ENCODE results near the gene ADAMTSL1.

Gene ADAMTSL1

DNA sequence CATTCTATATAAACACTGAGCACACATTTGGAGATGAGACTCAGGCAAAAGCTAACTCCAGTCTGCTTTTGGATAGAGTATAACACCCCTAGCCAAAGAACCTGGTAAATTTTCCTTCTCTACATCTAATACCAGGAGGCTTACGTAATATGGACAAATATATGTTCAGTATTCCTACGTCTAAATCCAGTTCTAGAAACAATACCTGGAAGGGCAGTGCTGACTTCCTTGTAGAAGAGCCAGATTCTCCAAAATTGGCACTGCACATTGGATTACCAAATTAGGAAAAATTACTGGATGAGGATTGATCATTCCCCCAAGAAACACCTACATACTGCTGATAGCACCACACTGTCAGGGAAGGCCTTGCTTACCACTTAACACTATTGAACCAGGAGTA lies 311.7 kb downstream of the ADAMTSL1 start:
- no peak for DNase-seq

DNA sequence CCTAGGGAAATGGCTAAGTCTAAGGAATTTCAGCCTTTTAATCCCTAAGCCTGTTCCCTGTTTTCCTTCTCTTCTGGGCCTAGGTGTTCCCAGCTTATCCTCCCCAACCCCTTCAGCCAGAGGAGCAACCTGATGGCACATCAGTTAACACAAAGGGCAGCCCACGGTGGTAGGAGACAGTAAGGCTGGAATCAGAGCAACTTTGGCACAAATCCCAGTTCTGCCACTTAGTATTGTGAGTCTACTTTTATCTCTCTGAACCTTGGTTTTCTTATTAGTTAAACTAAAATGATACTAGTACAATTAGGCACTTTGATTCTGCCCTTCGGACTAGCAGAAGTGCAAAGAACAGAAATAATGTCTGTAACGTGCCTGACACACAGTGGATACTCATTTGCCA lies 312.2 kb downstream of the ADAMTSL1 start:
- no peak for DNase-seq

DNA sequence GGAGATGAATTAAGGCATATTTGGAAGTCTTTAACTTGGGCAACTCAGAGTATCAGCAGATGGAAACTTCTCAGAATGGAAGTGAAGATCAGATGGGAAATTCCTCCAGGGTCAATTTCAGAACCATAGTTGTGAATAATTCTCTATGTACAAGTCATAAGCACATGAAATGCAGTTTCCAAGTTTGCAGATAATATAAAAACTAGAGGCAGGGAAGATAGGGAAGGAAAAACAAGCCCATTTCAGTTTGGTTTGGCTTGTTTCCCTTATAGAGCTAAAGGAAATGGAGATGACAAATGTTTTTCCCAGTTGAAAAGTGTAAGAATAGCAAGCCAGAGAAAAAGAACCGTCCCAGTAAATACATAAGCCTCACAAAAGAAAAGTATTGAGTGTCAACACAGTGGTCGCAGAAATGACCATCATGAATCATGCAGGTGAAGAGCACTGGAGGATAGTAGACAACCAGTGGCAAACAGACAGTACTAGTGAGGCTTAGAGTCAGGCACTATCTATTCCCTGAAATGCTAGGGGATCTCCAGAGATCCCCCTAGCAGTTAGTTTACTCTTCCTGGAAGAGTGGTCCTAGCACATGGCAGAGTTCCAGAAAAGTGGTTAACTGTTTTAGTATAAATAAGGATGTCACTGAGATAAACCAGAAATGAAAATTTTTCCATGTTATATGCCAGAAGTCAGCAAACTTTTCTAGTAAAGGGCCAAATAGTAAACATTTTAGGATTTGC lies 313.1 kb downstream of the ADAMTSL1 start:
- DNase-seq: no peak

DNA sequence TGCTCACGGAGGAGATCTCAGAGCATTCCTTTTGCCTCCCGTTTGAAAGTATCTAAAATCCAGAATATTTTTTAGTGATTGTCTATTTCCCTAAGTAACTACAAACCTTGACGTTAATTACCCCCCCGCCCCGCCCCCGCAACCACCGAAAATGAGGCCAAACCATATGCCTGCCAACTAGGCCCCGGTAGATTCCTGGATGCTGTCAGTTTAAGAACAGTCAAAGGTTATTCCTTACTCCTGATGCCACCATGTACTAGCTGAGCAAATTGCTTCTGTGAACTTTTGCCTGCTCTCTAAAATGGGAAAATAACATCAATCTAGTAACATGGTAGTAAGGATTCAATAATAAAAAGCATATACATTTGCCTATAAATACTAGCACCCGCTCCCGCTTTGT lies 314.3 kb downstream of the ADAMTSL1 start:
- no peak for DNase-seq

DNA sequence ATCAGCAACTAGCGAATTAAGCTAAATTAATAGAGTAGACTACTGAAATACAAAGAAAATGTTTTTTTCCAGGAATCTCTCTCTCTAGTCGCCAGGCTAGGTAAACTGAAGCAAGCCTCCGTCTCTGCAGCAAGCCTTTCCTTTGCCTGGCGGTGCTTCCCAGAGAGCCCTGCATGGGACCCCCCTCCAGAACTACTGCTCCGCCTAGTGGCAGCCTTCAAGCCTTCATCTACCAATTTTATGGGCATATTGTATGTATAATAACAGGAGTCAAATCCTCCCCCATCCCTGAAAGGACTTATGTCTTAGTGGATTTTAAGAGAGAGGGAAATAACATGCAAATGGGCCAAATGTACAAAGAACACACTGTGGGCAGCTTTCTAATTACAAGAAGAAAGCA lies 317.1 kb downstream of the ADAMTSL1 start:
- DNase-seq: peak; percentile 55

DNA sequence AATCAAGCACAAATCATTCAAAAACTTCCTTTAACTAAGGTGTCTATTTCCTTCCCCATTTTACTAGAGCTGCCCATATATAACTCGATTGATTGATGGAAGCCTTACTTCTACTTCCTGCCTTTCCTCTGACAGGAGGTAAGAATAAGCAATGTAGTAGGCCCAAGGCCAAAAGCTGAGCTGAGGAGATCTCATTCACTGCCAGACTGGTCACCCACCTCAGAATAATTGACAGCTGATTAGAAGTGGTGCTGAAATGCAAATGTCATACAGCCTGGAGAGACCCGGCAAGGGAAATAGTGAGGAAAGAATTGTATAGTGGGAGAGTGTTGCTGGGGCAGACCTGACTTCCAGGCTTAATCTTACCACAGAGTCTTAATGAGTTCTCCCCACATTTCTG lies 319.2 kb downstream of the ADAMTSL1 start:
- no peak for DNase-seq

DNA sequence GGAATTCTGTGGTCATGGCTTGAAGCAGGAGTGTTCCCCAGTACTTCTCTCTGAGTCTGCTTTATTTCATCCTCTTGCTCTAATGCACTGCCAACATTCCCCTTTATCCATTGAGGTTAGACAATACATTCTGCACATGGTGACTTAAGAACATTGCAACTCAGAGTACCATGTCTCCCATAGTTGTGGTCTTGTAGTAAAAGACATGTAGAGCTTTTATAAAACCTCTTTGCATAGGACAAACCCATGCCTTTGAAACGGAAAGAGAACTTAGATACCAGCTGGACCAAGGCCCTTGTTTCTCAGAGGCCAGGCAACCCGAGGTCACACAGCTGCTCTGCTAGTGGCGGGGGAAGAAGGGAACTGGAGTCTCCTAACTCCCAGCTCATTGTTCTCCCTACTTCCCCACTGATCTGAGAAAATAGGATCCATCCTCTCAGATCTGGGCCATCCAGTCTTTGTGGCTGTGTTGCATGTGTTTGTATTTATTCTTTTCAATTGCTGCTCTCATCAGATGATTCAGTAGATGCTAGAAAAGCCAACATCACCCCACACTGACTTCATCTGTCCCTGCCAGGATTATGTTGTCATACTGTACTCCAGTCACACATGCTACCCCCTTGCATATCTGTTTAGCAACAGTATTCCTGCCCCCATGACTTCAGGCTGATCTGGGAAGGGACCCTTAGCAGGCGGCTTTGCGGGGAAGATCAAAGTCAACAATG lies 322.2 kb downstream of the ADAMTSL1 start:
- no peak for DNase-seq

DNA sequence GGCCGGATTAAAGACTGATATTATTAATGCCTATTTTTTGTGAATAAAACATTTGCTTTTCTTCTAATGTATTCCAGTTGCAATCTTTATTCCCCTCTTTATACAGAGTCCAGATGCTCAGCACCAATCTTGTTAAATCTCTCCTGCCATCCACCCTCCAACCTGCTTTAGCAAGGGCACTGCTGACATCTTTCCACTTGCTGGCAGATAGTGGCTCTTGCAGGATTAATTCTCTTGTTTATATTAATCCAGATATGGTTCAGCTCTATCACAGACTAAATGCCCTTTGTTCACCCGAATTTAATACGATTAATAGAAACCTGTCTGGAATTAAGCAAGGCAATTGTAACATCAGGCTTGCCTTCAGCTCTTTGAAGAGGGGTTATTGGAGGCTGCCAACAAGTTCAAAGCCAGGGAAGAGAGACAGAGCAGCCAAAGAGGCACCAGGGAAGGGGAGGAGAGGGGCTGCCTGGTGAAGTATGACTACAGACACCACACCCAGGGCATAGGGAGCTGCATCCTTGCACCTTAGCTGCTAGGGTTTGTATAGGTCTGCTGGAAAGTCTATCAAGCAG lies 322.8 kb downstream of the ADAMTSL1 start:
- DNase-seq: no peak

DNA sequence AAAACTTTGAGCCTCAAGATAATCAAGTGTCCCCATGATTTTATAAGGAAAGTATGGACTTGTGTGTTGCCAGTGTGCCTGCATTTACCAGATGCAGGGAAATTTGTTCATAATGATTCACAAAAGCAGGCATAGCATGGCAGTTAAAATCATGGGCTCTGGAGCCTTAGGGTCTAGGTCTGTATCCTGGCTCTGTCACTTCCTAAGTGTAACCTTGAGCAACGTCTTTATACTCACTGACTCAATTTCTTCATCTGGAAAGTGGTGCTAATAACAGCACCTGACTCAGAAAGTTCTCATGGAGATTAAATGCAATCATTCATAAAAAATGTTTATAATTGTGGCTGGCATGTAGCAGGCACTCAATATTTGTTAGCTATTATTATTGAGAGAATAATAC lies 324.2 kb downstream of the ADAMTSL1 start:
- DNase-seq: no peak

DNA sequence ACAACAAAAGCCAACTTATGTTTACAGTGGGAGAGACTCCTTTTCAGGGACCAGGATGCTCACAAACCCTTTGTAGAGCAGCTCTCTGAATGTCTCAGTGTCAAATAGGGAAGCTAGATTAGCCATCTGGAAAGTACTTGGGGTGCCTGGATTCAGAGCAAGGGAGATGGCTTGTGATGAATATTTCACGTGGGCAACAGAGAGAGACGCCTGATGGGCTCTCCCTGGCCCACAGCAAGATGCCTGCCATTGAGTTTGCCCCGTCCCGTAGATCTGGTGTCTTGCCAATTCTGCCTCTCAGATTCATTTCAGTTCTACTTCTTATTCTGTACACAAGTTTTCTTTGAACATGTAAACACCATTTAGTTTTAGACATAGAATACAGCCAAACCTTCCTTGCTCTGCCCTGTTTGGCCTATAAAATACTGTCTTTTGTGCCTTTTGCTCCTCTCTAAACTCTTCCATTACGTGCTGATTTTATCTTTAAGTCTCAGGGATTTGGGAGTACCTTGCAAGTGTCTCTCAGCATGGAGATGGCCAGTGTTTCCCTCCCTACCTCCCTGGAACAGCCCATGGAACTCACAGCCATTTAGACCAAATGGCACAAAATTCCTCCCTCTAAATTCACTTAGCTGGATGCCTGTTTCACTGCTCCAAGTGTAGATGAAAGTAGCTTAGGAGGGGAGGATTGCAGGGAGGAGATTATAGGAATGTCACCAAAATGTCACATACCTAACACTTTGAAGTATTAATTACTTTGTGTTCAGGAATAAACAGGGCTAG lies 324.7 kb downstream of the ADAMTSL1 start:
- no peak for DNase-seq

DNA sequence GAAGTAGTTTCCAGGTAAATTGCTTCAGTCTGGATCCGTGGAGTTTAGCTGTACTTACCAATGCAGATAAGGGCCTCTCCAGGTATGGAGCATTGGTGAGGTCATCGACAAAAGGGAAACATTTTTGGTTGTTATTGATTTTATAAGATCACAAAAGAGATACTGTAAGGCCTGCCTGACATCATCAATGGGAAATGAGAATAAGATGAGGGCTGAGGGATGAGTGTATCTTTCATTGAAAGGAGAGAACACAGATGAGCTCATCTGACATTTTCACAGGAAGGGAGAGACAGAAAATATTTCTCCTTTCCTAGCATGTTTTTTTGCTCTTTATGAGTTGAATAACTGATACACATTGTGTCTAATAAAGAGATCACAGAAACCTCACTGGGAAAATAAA lies 325.5 kb downstream of the ADAMTSL1 start:
- no peak for DNase-seq

DNA sequence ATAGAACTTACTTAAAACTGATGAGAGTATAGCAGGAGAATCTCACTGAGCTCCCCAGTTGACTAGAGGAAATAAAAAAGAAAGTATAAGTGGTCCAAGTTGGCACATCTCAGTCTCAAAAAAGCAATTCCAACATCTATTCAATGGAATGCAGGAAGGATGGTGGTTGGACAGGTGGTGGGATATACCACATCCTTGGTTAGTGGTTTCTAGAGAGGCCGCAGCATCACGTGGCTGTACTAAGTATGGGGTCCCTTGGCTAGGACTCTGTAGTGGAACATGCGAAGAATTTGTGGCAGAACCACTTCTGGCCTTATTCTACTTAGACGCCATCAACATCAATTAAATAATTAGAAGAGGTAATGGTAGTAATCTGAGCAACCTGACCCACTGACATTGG lies 326.6 kb downstream of the ADAMTSL1 start:
- DNase-seq: no peak

DNA sequence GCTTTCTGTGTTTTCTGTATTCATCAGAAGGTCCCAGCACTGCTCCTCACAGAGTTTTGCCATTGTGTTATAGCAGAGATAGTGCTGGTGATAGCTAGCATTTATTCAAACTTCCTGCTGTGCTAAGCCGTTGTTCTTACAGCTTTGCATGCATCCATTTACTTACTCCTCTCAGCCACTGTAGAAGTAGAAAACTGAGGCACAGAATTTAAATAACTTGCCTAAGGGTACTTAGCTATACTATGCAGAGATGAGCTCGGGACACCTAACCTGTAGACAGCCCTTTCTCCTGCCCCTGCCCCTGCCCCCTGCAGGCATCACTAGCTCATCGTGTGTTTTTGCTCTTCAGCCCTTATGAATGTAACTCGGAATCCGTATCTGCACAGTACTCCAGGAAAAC lies 331.4 kb downstream of the ADAMTSL1 start:
- DNase-seq: no peak

DNA sequence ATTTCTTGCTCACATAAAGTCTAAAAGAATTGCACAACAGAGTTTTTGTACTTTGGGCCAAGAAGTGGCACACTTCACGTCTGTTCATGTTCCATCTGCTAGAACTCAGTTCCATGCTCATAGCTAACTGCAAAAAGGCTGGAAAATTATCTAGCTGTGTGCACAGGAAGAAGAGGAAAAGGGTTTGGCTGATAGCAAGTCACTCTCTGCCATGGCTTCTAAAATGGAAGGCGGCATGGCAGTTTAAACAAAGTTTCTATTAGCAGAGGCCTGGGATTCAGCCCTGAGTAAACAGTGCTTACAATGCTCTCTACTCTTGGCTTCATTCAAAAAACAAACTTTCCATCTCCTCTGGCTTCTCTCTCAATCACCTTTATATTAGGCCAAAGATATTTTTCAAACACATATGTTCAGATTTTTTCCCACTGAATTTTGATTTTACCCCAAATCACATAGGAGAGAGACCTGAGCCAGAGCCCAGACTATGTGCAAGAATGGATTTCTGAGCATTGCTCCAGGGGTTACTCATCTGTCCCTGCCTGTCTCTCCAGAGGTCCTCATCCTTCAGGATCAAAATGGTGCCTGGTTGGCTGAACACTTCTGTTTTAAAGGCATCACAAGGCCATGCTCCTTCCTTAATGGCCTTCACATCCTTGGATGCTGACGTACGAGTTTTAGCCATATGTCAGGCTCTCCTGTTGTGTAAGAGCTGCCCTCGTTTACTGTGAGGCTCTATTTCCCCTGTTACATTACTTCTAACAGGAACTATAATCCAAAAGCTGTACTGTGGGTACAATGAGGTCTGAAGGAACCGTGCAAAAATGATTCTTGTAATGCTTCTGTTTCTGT lies 332.5 kb downstream of the ADAMTSL1 start:
- no peak for DNase-seq

DNA sequence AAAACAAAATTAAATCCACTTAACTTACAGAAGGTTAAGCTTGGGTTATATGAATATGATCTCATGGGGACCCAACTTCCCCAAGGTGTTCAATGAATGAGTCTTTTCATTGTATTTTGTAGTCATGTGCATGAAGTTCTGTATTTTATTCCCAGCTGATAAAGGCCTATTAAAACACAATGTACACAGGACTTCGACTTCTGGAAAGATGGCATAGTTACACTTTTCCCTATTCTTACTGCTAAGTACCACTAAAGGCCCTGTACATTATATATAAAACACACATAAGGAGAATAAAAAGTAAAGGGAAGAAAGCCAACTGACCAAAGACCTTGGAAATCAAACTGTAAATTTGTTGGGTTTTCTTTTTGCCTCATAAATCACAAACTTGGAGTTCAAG lies 336.6 kb downstream of the ADAMTSL1 start:
- DNase-seq: no peak

DNA sequence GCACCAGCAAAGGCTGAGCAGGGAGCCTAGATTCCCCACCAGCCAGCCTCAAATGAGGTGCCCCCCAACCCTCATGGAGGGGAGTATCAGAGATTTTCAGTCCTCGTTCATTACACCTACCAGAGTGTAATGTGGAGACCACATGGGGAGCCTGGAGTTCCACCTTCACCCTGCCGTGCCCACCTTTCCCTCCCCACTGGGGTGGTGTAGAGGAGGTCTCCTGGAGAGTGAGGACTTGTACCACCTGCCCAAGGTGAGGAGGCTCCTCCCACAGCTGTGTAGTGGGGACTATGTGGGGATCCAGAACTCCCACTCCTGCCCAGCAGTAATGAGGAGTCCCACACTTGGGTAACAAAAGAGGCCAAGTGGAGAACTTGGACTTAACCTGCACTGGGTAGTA lies 337.2 kb downstream of the ADAMTSL1 start:
- no peak for DNase-seq

DNA sequence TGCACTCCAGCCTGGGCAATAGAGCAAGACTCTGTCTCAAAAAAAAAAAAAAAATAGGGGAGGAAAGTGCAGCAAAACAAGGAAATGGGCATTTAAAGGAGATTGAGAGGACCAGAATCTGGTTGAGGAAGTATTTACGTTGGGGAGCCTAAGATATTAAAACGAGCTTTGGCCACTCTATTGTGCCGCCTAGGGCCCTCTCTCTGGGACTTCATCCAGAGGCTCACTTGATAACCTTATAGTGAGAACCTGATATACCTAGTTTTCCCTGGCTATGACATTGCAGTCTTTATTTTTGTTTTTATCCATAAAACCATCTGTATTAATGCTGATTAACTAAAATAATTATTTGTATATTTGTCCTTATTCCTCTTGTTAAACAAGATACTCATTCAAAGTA lies 345.5 kb downstream of the ADAMTSL1 start:
- DNase-seq: no peak

DNA sequence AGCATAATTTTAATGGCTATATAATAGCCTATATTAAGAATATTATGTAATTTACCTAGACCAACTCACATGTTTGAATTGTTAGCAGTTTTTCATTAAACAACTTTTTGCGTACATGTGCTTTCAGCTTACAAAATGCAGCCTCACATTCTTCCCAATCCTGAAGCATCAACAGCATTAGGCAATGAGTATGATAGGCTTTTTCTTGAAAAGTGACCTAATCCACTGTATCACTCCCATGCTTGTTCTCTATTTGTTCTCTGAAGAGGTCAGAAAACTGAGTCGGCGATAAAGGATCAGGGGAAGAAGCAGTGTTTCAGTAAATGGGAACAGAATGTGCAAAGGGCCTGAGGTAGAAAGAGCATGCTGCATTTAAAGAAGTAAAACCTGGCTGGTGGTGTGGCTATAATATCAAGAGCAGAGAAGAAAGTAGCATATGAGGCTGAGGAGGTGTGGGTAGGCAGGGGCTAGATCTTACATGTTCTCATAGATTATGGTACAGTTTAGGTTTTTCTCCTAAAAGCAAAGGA lies 346.7 kb downstream of the ADAMTSL1 start:
- no peak for DNase-seq

DNA sequence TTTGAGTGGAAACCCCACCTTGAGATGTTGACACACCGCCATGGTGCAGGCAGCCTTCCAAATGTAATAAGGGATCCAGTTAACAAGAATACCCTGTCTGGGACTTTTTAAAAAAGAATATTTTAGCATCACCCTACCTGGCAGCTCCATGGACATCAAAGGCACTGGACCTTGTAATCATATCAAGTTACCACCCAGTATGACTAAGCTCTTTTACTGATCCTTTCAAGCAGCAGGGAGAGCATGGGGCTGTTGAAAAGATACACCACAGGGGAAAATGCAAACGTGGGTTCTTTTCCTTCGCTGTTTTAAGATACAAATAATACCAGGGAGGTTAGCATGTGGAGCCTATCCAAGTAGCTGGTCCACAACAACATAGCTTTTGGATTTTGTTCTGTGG lies 347.8 kb downstream of the ADAMTSL1 start:
- no peak for DNase-seq

DNA sequence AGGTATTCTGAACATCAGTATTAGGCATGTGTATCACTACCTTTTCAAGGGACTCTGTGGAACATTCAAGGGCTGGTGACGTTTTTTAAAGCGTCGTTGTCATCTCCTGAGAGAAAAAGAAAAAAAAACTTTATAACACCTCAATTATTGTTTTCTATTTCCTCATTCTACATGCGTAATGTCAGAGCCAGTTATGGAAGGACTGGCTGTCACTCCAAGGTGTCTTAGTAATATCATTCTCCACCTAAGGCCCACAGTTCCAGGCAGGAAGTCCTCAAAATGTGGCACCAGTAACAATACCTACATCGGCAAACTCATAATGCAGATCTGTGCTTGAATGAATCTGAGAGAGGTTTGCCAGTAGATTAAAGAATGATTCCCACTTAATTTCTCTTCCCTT lies 348.9 kb downstream of the ADAMTSL1 start:
- DNase-seq: no peak

DNA sequence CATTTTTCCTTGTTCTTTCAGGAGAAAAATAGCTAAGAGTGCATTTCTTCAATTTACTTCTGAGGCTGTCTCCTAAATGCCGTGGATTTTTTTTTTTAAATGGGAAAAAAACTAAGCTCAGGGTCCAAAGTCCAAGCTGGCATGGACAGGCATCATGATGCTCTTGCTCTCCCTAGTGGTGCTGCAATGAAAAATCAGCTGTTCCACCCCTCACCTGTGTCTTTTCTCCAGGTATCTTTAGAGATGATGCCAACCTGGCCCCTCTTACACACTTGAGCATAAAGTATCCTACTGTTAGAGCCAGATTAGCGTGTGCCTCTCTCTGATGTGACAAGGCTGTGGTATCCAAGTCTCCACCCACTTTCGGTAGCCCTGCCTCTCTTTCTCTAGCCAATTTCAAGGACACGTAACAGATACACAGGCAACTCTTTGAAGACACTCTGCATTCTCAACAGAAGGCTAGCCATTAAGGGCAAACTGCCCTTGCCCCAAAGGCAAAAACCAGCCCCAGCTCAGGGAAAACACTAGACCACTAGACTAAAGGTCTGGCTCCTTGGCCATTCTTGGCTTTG lies 350.2 kb downstream of the ADAMTSL1 start:
- peak; percentile 16 for DNase-seq

DNA sequence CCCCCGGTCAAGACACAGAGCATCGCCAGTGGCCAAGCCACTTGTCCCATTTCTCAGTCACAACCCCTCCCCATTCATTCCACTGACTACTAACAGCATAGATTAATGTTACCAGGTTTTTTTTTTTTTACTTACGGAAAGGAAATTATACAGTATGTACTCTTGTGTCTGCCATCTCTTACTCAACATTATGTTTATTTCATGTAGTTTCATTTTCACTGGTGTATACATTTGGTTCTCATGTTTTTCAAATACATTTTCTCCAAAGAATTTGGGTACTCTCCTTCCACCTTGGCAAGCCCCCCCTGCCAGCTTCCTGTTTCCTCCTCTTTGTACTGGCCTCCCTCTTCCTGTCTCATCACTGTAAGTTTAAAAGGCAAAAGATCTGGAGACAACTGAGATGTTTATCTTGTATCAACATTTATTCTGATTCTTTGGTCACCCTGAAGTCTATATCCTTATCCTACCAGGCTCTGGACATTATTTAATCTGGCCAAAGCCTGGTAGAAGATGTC lies 351.8 kb downstream of the ADAMTSL1 start:
- no peak for DNase-seq
